OCI-LY3 (cell line): ENCODE results near the gene ZNF444.

Source experiments
- CTCF ChIP-seq: fragments of 200-600, 300-600 bp; sonication (generic); IDR thresholded peaks from 2 replicates; pipeline ENCODE4 v1.5.1; 2014; ENCODE audit warnings: antibody characterized with exemption, low read length, low read depth
- EZH2phosphoT487 ChIP-seq: fragments of 200-600 bp; shearing (Covaris generic); IDR thresholded peaks from 2 replicates; pipeline ENCODE4 v1.6.1; 2018; ENCODE audit warnings: antibody characterized with exemption, mixed run types, low read depth

GRCh38 chr19:56112313-56112709 is 28.8 kb upstream of the ZNF444 start:
- TF ChIP-seq CTCF (no peak), EZH2phosphoT487 (no peak)
